Type B pancreatic cell (in vitro differentiated cells): ENCODE data around the gene SLC25A29. TPM values are rescaled to one million over a fixed set of nuclear protein-coding genes. Genes with fewer than 3 reads are reported as not detected.

Experiments
- DNase-seq: peaks from one replicate; pipeline ENCODE4 v3.0.0; 2021; ENCODE audit warnings: mixed read lengths; ENCODE audit not compliant: unreplicated experiment; ENCODE audit errors: extremely low spot score
- H3K27ac Mint-ChIP-seq: 2 replicates; pipeline ENCODE4 v1.8.0; 2021; ENCODE audit warnings: mild to moderate bottlenecking, mixed read lengths
- H3K27me3 Mint-ChIP-seq: 2 replicates; pipeline ENCODE4 v1.8.0; 2021; ENCODE audit warnings: mixed read lengths
- H3K36me3 Mint-ChIP-seq: 2 replicates; pipeline ENCODE4 v1.8.0; 2021; ENCODE audit warnings: mixed read lengths
- H3K4me1 Mint-ChIP-seq: one replicate; pipeline ENCODE4 v1.8.0; 2021; ENCODE audit warnings: mixed read lengths; ENCODE audit not compliant: unreplicated experiment
- H3K4me3 Mint-ChIP-seq: 2 replicates; pipeline ENCODE4 v1.8.0; 2021; ENCODE audit warnings: mild to moderate bottlenecking, mixed read lengths
- H3K9me3 Mint-ChIP-seq: 2 replicates; pipeline ENCODE4 v1.8.0; 2021; ENCODE audit warnings: mixed read lengths
- CTCF ChIP-seq: fragments of 200-600 bp; sonication (generic); conservative IDR thresholded peaks from 2 replicates; pipeline ENCODE4 v1.5.0; 2021; ENCODE audit warnings: antibody characterized with exemption, mild to moderate bottlenecking
- total RNA-seq: library from RNA; stranded (reverse); gene quantifications from 2 replicates; pipeline ENCODE4 v1.2.1, GENCODE V29; 2021; ENCODE audit warnings: low replicate concordance

SLC25A29 gene
- total RNA-seq, 1 donor from 2014 or later: 101 TPM

DNA sequence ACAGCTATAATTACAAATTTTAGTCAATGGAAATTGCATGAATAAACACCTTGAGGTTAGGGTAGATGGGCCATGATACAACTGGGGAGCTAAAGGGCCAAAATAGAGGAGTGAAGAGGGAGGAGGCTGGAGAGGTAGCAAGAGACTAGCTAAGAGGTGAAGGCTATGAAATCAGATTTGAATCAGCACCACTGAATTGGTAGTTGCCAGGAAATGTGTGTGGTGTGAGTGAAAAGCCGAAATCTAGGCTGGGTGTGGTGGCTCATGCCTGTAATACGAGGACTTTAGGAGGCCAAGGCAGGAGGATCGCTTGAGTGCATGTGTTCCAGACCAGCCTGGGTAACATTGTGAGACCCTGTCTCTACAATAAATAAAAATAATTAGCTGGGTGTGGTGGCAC lies 44.6 kb downstream of the SLC25A29 start:
- Mint-ChIP-seq H3K27ac (no peak overlapping the region), H3K4me1 (peaks cover 10% of the 10 kb centered on the region), H3K36me3 (peaks cover 23% of the 10 kb centered on the region), H3K9me3 (no peaks in the 10 kb centered on the region), H3K4me3 (no peak overlapping the region), H3K27me3 (no peaks in the 10 kb centered on the region)
- no peak for DNase-seq
- no peak for TF ChIP-seq CTCF

- no peak for DNase-seq
- H3K36me3 Mint-ChIP-seq: peaks cover 21% of the 10 kb centered on the region
- H3K27me3 Mint-ChIP-seq: no peaks in the 10 kb centered on the region
- no peak overlapping the region for H3K4me3 Mint-ChIP-seq
- H3K9me3 Mint-ChIP-seq: no peaks in the 10 kb centered on the region
- H3K4me1 Mint-ChIP-seq: peaks cover 12% of the 10 kb centered on the region
- TF ChIP-seq CTCF: no peak
- H3K27ac Mint-ChIP-seq: no peak overlapping the region
These were observed 49.8 kb downstream of the SLC25A29 start for GRCh38 chr14:100256339-100256895.

- H3K4me3 Mint-ChIP-seq: no peak overlapping the region
- TF ChIP-seq CTCF: no peak
- H3K36me3 Mint-ChIP-seq: peaks cover 16% of the 10 kb centered on the region
- no peaks in the 10 kb centered on the region for H3K27me3 Mint-ChIP-seq
- H3K27ac Mint-ChIP-seq: no peak overlapping the region
- peaks cover 13% of the 10 kb centered on the region for H3K4me1 Mint-ChIP-seq
- H3K9me3 Mint-ChIP-seq: no peaks in the 10 kb centered on the region
- DNase-seq: no peak
These were observed 53.6 kb downstream of the SLC25A29 start for GRCh38 chr14:100252684-100253083.

GRCh38 chr14:100250732-100251465 lies 55.3 kb downstream of the SLC25A29 start:
- no peaks in the 10 kb centered on the region for H3K9me3 Mint-ChIP-seq
- DNase-seq: no peak
- no peak for TF ChIP-seq CTCF
- no peak overlapping the region for H3K27ac Mint-ChIP-seq
- peaks cover 11% of the 10 kb centered on the region for H3K36me3 Mint-ChIP-seq
- no peak overlapping the region for H3K4me3 Mint-ChIP-seq
- no peaks in the 10 kb centered on the region for H3K27me3 Mint-ChIP-seq
- H3K4me1 Mint-ChIP-seq: peaks cover 30% of the 10 kb centered on the region

DNA sequence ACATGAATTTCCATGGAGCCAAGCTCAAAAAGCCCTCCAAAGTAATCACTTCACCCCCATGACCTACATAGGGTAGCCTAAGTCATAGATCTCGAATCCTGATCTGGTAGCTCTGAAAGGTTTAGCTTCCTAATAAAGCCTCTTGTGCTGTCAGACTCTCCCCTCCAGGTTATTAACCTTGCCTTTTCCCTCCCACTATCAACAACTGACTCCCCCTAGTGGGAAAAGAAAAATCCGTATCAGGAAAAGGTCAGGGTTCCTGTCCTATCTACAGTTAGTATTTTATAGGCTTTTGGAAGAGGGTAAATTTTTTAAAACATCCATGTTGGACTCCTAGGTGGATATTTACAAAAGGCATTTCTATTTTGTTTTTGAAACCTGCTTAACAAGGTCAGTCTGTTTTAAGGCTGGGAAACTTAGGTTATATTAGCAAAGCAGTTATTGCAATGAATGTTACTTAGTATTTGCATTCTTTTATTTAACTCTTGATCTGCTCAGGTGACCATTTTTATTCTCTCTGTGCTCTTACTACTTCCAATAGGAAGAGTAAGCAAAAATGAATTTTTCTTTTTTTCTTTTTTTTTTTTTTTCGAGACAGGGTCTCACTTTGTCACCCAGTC lies 59.3 kb downstream of the SLC25A29 start:
- no peaks in the 10 kb centered on the region for H3K9me3 Mint-ChIP-seq
- H3K4me1 Mint-ChIP-seq: peaks cover 39% of the 10 kb centered on the region
- no peaks in the 10 kb centered on the region for H3K27me3 Mint-ChIP-seq
- TF ChIP-seq CTCF: peak; percentile 78
- peak overlapping the region; percentile 75 for H3K27ac Mint-ChIP-seq
- peaks cover 17% of the 10 kb centered on the region for H3K36me3 Mint-ChIP-seq
- peak overlapping the region; percentile 64 for H3K4me3 Mint-ChIP-seq
- DNase-seq: no peak
